NCI-H446 (cell line): ENCODE measurements around the gene BMPR1B.

Experiments used
- DNase-seq, 2 experiments: peaks; one replicate each; lab custom pipeline; 2025; lab: John Stamatoyannopoulos, UW

The BMPR1B gene

GRCh38 chr4:95188701-95189370 is 431.1 kb downstream of the BMPR1B start:
- DNase-seq: no peak

- peak; percentile 49 to 76 for DNase-seq
Observed at GRCh38 chr4:95190751-95191436, 433.1 kb downstream of the BMPR1B start.

GRCh38 chr4:95191537-95191936 is 433.8 kb downstream of the BMPR1B start:
- DNase-seq: no peak

- peak in 1 of 2 experiments; percentile 44 for DNase-seq
Observed at GRCh38 chr4:95193391-95194224, 435.9 kb downstream of the BMPR1B start.

GRCh38 chr4:95197353-95197752 is 439.6 kb downstream of the BMPR1B start:
- no peak for DNase-seq

- no peak for DNase-seq
Observed at GRCh38 chr4:95198961-95199360, 441.2 kb downstream of the BMPR1B start.

GRCh38 chr4:95204267-95204844 is 446.6 kb downstream of the BMPR1B start:
- no peak for DNase-seq

- no peak for DNase-seq
Observed at GRCh38 chr4:95204873-95205272, 447.1 kb downstream of the BMPR1B start.
